ENCODE results near the gene PNMA8B.

The PNMA8B gene

GRCh38 chr19:46486358-46486757, 9.3 kb downstream of the PNMA8B start:
- no peak for DNase-seq

GRCh38 chr19:46484656-46485055, 11.0 kb downstream of the PNMA8B start:
- no peak for DNase-seq

GRCh38 chr19:46482631-46483030, 13.0 kb downstream of the PNMA8B start:
- peak; percentile 76 for DNase-seq

GRCh38 chr19:46481947-46482346, 13.7 kb downstream of the PNMA8B start:
- peak; percentile 63 for DNase-seq

GRCh38 chr19:46481223-46481848, 14.3 kb downstream of the PNMA8B start:
- DNase-seq = peak; percentile 39

GRCh38 chr19:46480415-46480814, 15.3 kb downstream of the PNMA8B start:
- peak; percentile 85 for DNase-seq

- peak; percentile 86 for DNase-seq
These were observed 17.2 kb downstream of the PNMA8B start for GRCh38 chr19:46478356-46478986.

- peak; percentile 45 for DNase-seq
These were observed 19.7 kb downstream of the PNMA8B start for GRCh38 chr19:46475986-46476385.

GRCh38 chr19:46474211-46474610, 21.5 kb downstream of the PNMA8B start:
- DNase-seq = no peak

- DNase-seq = no peak
These were observed 23.1 kb downstream of the PNMA8B start for GRCh38 chr19:46472592-46472991.

- no peak for DNase-seq
These were observed 23.7 kb downstream of the PNMA8B start for GRCh38 chr19:46471811-46472543.

GRCh38 chr19:46471116-46471733, 24.4 kb downstream of the PNMA8B start, which contains the start of gene PNMA8A:
Gene PNMA8A, minus strand, starts transcription at chr19:46471563. Its CDS starts 528 bp downstream, at chr19:46471035.
- DNase-seq = peak; percentile 78

- no peak for DNase-seq
These were observed 25.3 kb downstream of the PNMA8B start for GRCh38 chr19:46470376-46470775.

GRCh38 chr19:46469541-46470185, 26.0 kb downstream of the PNMA8B start:
- no peak for DNase-seq

- DNase-seq = peak; percentile 88
These were observed 29.0 kb downstream of the PNMA8B start for GRCh38 chr19:46466536-46467196.

- no peak for DNase-seq
These were observed 32.2 kb downstream of the PNMA8B start for GRCh38 chr19:46463516-46463915.

GRCh38 chr19:46461537-46461936, 34.1 kb downstream of the PNMA8B start:
- no peak for DNase-seq

GRCh38 chr19:46460981-46461380, 34.7 kb downstream of the PNMA8B start:
- no peak for DNase-seq

GRCh38 chr19:46460055-46460454, 35.6 kb downstream of the PNMA8B start:
- no peak for DNase-seq

GRCh38 chr19:46456930-46457329, 38.7 kb downstream of the PNMA8B start:
- no peak for DNase-seq

- no peak for DNase-seq
These were observed 41.4 kb downstream of the PNMA8B start for GRCh38 chr19:46454244-46454643.

GRCh38 chr19:46453661-46454060, 42.0 kb downstream of the PNMA8B start:
- no peak for DNase-seq

Measured in fibroblast of skin of right biceps (primary cell).